Natural killer cell treated with Interleukin-12 subunit alpha and Interleukin-12 subunit beta and Interleukin-15 and Interleukin-18, amount 100 ng/mL, for 72 hours (primary cell): ENCODE data around the gene BCR. TPM values are rescaled to one million over a fixed set of nuclear protein-coding genes. Genes with fewer than 3 reads are reported as not detected.
A peak's percentile ranks its signal among the peaks of the same experiment; 100 is the strongest.

Experiments used
- ATAC-seq, 2 donors: fragments of 150-1000 bp; cut with Tn5 transposase in 1 of 2; sonication (Bioruptor Pico), chemical (Tn5 transposase) in 1 of 2; 2 replicates each; pipeline ENCODE4 v1.10.0; 2021
- DNase-seq: peaks from one replicate; pipeline ENCODE4 v3.0.0; 2022; ENCODE audit warnings: low spot score
- H3K27ac Mint-ChIP-seq, 2 donors: 1 replicate in 1 of 2; 2 replicates in 1 of 2; pipeline ENCODE4 v1.8.0; 2022; ENCODE audit warnings: mixed read lengths in 2 of 2, mild to moderate bottlenecking in 1 of 2, moderate library complexity in 1 of 2
- H3K27me3 Mint-ChIP-seq, 2 donors: 1 replicate in 1 of 2; 2 replicates in 1 of 2; pipeline ENCODE4 v1.8.0; 2022; ENCODE audit warnings: mixed read lengths in 2 of 2
- H3K36me3 Mint-ChIP-seq: one replicate; pipeline ENCODE4 v1.8.0; 2022; ENCODE audit warnings: mixed read lengths
- H3K4me1 Mint-ChIP-seq, 2 donors: 1 replicate in 1 of 2; 2 replicates in 1 of 2; pipeline ENCODE4 v1.8.0; 2022; ENCODE audit warnings: low read depth in 2 of 2, mixed read lengths in 2 of 2, mild to moderate bottlenecking in 1 of 2
- H3K4me3 Mint-ChIP-seq: one replicate; pipeline ENCODE4 v1.8.0; 2022; ENCODE audit warnings: mixed read lengths
- H3K9me3 Mint-ChIP-seq: 2 replicates; pipeline ENCODE4 v1.8.0; 2022; ENCODE audit warnings: mixed read lengths
- total RNA-seq, 2 donors: library from RNA; stranded (reverse); gene quantifications; one replicate each; pipeline ENCODE4 v1.2.3, GENCODE V29; 2022

Gene BCR
- total RNA-seq, 2 donors from 2014 or later: 55.4 to 65.8 TPM

GRCh38 chr22:23175817-23176644 lies 4.3 kb upstream of the BCR start:
- DNase-seq: no peak
- Mint-ChIP-seq H3K4me1 (peaks cover 23 to 30% of the 10 kb centered on the region in 2 donors), H3K27ac (peak overlapping the region; percentile 1 to 17), H3K27me3 (no peaks in the 10 kb centered on the region), H3K4me3 (peak overlapping the region; percentile 18), H3K9me3 (no peaks in the 10 kb centered on the region), H3K36me3 (peaks cover 9% of the 10 kb centered on the region)
- ATAC-seq: no peak

GRCh38 chr22:23176645-23177027 lies 3.7 kb upstream of the BCR start:
- Mint-ChIP-seq H3K9me3 (no peaks in the 10 kb centered on the region), H3K4me1 (peaks cover 23 to 30% of the 10 kb centered on the region in 2 donors), H3K4me3 (peak overlapping the region; percentile 18), H3K36me3 (peaks cover 9% of the 10 kb centered on the region), H3K27ac (peak overlapping the region; percentile 1 to 17), H3K27me3 (no peaks in the 10 kb centered on the region)
- ATAC-seq: no peak
- no peak for DNase-seq

GRCh38 chr22:23177197-23177596 lies 3.1 kb upstream of the BCR start:
- Mint-ChIP-seq H3K27me3 (no peaks in the 10 kb centered on the region), H3K36me3 (peaks cover 9% of the 10 kb centered on the region), H3K4me3 (peak overlapping the region; percentile 1), H3K4me1 (peaks cover 27 to 35% of the 10 kb centered on the region in 2 donors), H3K27ac (no peak overlapping the region), H3K9me3 (no peaks in the 10 kb centered on the region)
- no peak for ATAC-seq
- DNase-seq: no peak

- H3K4me3 Mint-ChIP-seq: peak overlapping the region; percentile 49
- peaks cover 41 to 49% of the 10 kb centered on the region in 2 donors for H3K4me1 Mint-ChIP-seq
- no peaks in the 10 kb centered on the region for H3K27me3 Mint-ChIP-seq
- peak; percentile 75 for DNase-seq
- H3K36me3 Mint-ChIP-seq: peaks cover 9% of the 10 kb centered on the region
- ATAC-seq: peak; percentile 49 to 54
- H3K9me3 Mint-ChIP-seq: no peaks in the 10 kb centered on the region
- peak overlapping the region; percentile 36 to 61 for H3K27ac Mint-ChIP-seq
Measured at GRCh38 chr22:23178512-23179254, 1.6 kb upstream of the BCR start.

GRCh38 chr22:23179381-23180299 lies 669 bp upstream of the BCR start:
- peak overlapping the region; percentile 19 to 78 for H3K27ac Mint-ChIP-seq
- H3K4me3 Mint-ChIP-seq: peak overlapping the region; percentile 57
- H3K36me3 Mint-ChIP-seq: peaks cover 9% of the 10 kb centered on the region
- peaks cover 44 to 53% of the 10 kb centered on the region in 2 donors for H3K4me1 Mint-ChIP-seq
- no peak for ATAC-seq
- H3K9me3 Mint-ChIP-seq: no peaks in the 10 kb centered on the region
- no peaks in the 10 kb centered on the region for H3K27me3 Mint-ChIP-seq
- no peak for DNase-seq

GRCh38 chr22:23180893-23181720 lies 798 bp downstream of the BCR start:
- Mint-ChIP-seq H3K27me3 (no peaks in the 10 kb centered on the region), H3K9me3 (no peaks in the 10 kb centered on the region), H3K4me1 (peaks cover 47 to 57% of the 10 kb centered on the region in 2 donors), H3K27ac (peak overlapping the region; percentile 68 to 77), H3K36me3 (peaks cover 7% of the 10 kb centered on the region), H3K4me3 (peak overlapping the region; percentile 90)
- ATAC-seq (peak in 1 of 2 donors; percentile 19), DNase-seq (no peak)

GRCh38 chr22:23181721-23182308 lies 1.5 kb downstream of the BCR start:
- H3K4me3 Mint-ChIP-seq: peak overlapping the region; percentile 90
- no peaks in the 10 kb centered on the region for H3K36me3 Mint-ChIP-seq
- no peaks in the 10 kb centered on the region for H3K9me3 Mint-ChIP-seq
- ATAC-seq: no peak
- H3K27me3 Mint-ChIP-seq: no peaks in the 10 kb centered on the region
- H3K4me1 Mint-ChIP-seq: peaks cover 49 to 57% of the 10 kb centered on the region in 2 donors
- peak overlapping the region; percentile 68 to 77 for H3K27ac Mint-ChIP-seq
- DNase-seq: no peak

- Mint-ChIP-seq H3K4me3 (peak overlapping the region; percentile 90), H3K9me3 (no peaks in the 10 kb centered on the region), H3K27me3 (no peaks in the 10 kb centered on the region), H3K4me1 (peaks cover 52 to 55% of the 10 kb centered on the region in 2 donors), H3K36me3 (no peaks in the 10 kb centered on the region), H3K27ac (peak overlapping the region; percentile 68 to 77)
- ATAC-seq (peak in 1 of 2 donors; percentile 40), DNase-seq (no peak)
Measured at GRCh38 chr22:23182309-23183060, 2.2 kb downstream of the BCR start.

- no peaks in the 10 kb centered on the region for H3K36me3 Mint-ChIP-seq
- DNase-seq: no peak
- H3K9me3 Mint-ChIP-seq: no peaks in the 10 kb centered on the region
- no peaks in the 10 kb centered on the region for H3K27me3 Mint-ChIP-seq
- H3K27ac Mint-ChIP-seq: peak overlapping the region; percentile 68 to 77
- H3K4me1 Mint-ChIP-seq: peaks cover 58 to 62% of the 10 kb centered on the region in 2 donors
- ATAC-seq: no peak
- peak overlapping the region; percentile 90 for H3K4me3 Mint-ChIP-seq
Measured at GRCh38 chr22:23183061-23183698, 2.9 kb downstream of the BCR start.

GRCh38 chr22:23184100-23184763 lies 3.9 kb downstream of the BCR start:
- Mint-ChIP-seq H3K4me1 (peaks cover 53 to 58% of the 10 kb centered on the region in 2 donors), H3K9me3 (no peaks in the 10 kb centered on the region), H3K27ac (peak overlapping the region; percentile 70 to 77), H3K4me3 (peak overlapping the region; percentile 90), H3K27me3 (no peaks in the 10 kb centered on the region), H3K36me3 (no peaks in the 10 kb centered on the region)
- DNase-seq (no peak), ATAC-seq (no peak)

- no peaks in the 10 kb centered on the region for H3K27me3 Mint-ChIP-seq
- ATAC-seq (no peak), DNase-seq (no peak)
- peak overlapping the region; percentile 70 to 77 for H3K27ac Mint-ChIP-seq
- peaks cover 55 to 61% of the 10 kb centered on the region in 2 donors for H3K4me1 Mint-ChIP-seq
- no peaks in the 10 kb centered on the region for H3K9me3 Mint-ChIP-seq
- peak overlapping the region; percentile 90 for H3K4me3 Mint-ChIP-seq
- no peaks in the 10 kb centered on the region for H3K36me3 Mint-ChIP-seq
Measured at GRCh38 chr22:23184764-23185113, 4.4 kb downstream of the BCR start.
